Breast epithelium (tissue), 3 donors: ENCODE results near the gene SKOR1.
A peak's percentile ranks its signal among the peaks of the same experiment; 100 is the strongest.

Source experiments
- CTCF ChIP-seq, 3 donors: fragments of 450-650 bp; IDR thresholded peaks; one replicate each; pipeline ENCODE4 v1.5.1; 2016 to 2017; ENCODE audit warnings: antibody characterized with exemption in 3 of 3, mild to moderate bottlenecking in 3 of 3, moderate library complexity in 3 of 3
- POLR2A ChIP-seq: fragments of 450-650 bp; IDR thresholded peaks from one replicate; pipeline ENCODE4 v1.6.1; 2016; ENCODE audit warnings: antibody characterized with exemption, mild to moderate bottlenecking, moderate library complexity

- TF ChIP-seq POLR2A = no peak
- TF ChIP-seq CTCF (IDR thresholded peaks at IDR 0.05) = peak in 1 of 3 donors; percentile 10
These were observed 8.6 kb downstream of the SKOR1 start for GRCh38 chr15:67833710-67834511.
